Panc1 (cell line): ENCODE data around the gene IRF2. TPM values are rescaled to one million over a fixed set of nuclear protein-coding genes. Genes with fewer than 3 reads are reported as not detected.
"Not testable (repeated sequence)": the region's sequence is repeated elsewhere in the genome, so short reads cannot be mapped to it uniquely, and the experiment has no call there.

Source experiments
- ATAC-seq: fragments of 200-7000 bp; cut with Tn5 transposase; 2 replicates; pipeline ENCODE4 v1.9.1; 2020; ENCODE audit warnings: mild to moderate bottlenecking, moderate library complexity
- BruUV-seq: library from RNA; stranded (reverse); fragments of 400-500 nt; replicated peaks from 2 replicates; lab custom pipeline; 2021; lab: Mats Ljungman, UMichigan
- CTCF ChIA-PET: fragments of 300-600 bp; sonication (Branson Sonifier 250); formaldehyde crosslinking; loops from one replicate; lab custom pipeline; 2022; ENCODE audit warnings: antibody characterized with exemption; lab: Charles Lee
- POLR2A ChIA-PET: fragments of 300-600 bp; sonication (Branson Sonifier 250); formaldehyde crosslinking; loops from one replicate; lab custom pipeline; 2022; ENCODE audit warnings: antibody characterized with exemption; lab: Charles Lee
- DNase-seq: peaks from one replicate; pipeline ENCODE4 v3.0.0-alpha.2; 2010; ENCODE audit warnings: low read depth, low spot score
- H3K27ac ChIP-seq: 2 replicates; pipeline ENCODE4 v1.5.1; 2011; ENCODE audit warnings: mild to moderate bottlenecking, low read length, inconsistent platforms
- H3K27me3 ChIP-seq: fragments of 200-500 bp; sonication (Bioruptor generic); 2 replicates; pipeline ENCODE4 v1.6.0; 2014; ENCODE audit warnings: low read length, inconsistent platforms; ENCODE audit not compliant: control insufficient read depth, insufficient read depth
- H3K36me3 ChIP-seq: fragments of 200-500 bp; sonication (Bioruptor generic); 2 replicates; pipeline ENCODE4 v1.5.1; 2014; ENCODE audit warnings: inconsistent platforms, mild to moderate bottlenecking, low read length, moderate library complexity; ENCODE audit not compliant: control insufficient read depth, insufficient read depth
- H3K4me1 ChIP-seq: 2 replicates; pipeline ENCODE4 v1.5.1; 2011; ENCODE audit warnings: inconsistent platforms, mild to moderate bottlenecking, low read length, moderate library complexity; ENCODE audit not compliant: control insufficient read depth, insufficient read depth
- H3K4me3 ChIP-seq, 2 experiments: 2 replicates each; pipeline ENCODE4 v1.5.1; 2011 to 2012; ENCODE audit warnings: low read depth in 2 of 2, low read length in 2 of 2, mild to moderate bottlenecking in 2 of 2, inconsistent platforms in 1 of 2, moderate library complexity in 1 of 2
- H3K9me3 ChIP-seq: fragments of 200-500 bp; sonication (Bioruptor generic); 2 replicates; pipeline ENCODE4 v1.5.1; 2014; ENCODE audit warnings: low read depth, mild to moderate bottlenecking, inconsistent platforms, low read length, moderate library complexity; ENCODE audit not compliant: control insufficient read depth, insufficient read depth
- CTCF ChIP-seq: fragments of 450-650 bp; IDR thresholded peaks from 2 replicates; pipeline ENCODE4 v1.5.1; 2017; ENCODE audit warnings: mild to moderate bottlenecking
- POLR2AphosphoS5 ChIP-seq: IDR thresholded peaks from 2 replicates; pipeline ENCODE4 v1.6.1; 2012; ENCODE audit warnings: mild to moderate bottlenecking, low read depth, low read length, moderate library complexity
- REST ChIP-seq, 2 experiments: IDR thresholded peaks; 2 replicates each; pipeline ENCODE4 v1.6.1; 2011 to 2012; ENCODE audit warnings: low read depth in 2 of 2, control low read depth in 1 of 2, low read length in 1 of 2, mild to moderate bottlenecking in 1 of 2, moderate library complexity in 1 of 2; ENCODE audit not compliant: insufficient read depth in 1 of 2
- SIN3A ChIP-seq: IDR thresholded peaks from 2 replicates; pipeline ENCODE4 v1.6.1; 2012; ENCODE audit warnings: low read depth, mild to moderate bottlenecking, low read length, moderate library complexity, borderline replicate concordance; ENCODE audit not compliant: insufficient read depth
- TCF7L2 ChIP-seq: IDR thresholded peaks from 2 replicates; pipeline ENCODE4 v1.6.1; 2011; ENCODE audit warnings: mild to moderate bottlenecking, low read depth, low read length, inconsistent platforms
- in situ Hi-C: cut with HindIII; loops from 2 replicates; pipeline ENCODE4 v1.10.0; 2016; ENCODE audit warnings: low sequenced_read_pairs, low pct_unique_long_range_greater_than_20kb
- intact Hi-C: fragments of 100-400 bp; cut with micrococcal nuclease; formaldehyde crosslinking; loops from one replicate; pipeline ENCODE4 v1.10.0; 2022; ENCODE audit not compliant: unreplicated experiment
- total RNA-seq: library from RNA; stranded (reverse); gene quantifications from one replicate; pipeline ENCODE4 v1.2.1, GENCODE V29; 2021; ENCODE audit not compliant: unreplicated experiment

The IRF2 gene
- total RNA-seq, 1 experiment from 2014 or later: 16.2 TPM

GRCh38 chr4:184347251-184348239, 126.8 kb downstream of the IRF2 start:
- Histone ChIP-seq H3K27ac (no peak overlapping the region), H3K4me3 (no peak overlapping the region), H3K4me1 (peaks cover 4% of the 10 kb centered on the region; the same call in 1 of the 2 replicates), H3K27me3 (no peaks in the 10 kb centered on the region), H3K9me3 (no peaks in the 10 kb centered on the region), H3K36me3 (no peaks in the 10 kb centered on the region)
- no peak for ATAC-seq
- CTCF ChIA-PET: no interaction called here
- no peak for TF ChIP-seq SIN3A
- TF ChIP-seq REST (IDR thresholded peaks at IDR 0.05; ENCODE audit: insufficient read depth in 1 of 2, low read depth in 2 of 2, low read length in 1 of 2): no peak
- TF ChIP-seq POLR2AphosphoS5: no peak
- no peak for TF ChIP-seq TCF7L2
- no peak for TF ChIP-seq CTCF
- intact Hi-C loops: no loop called here
- no peak for DNase-seq
- in situ Hi-C loops: no loop called here
- POLR2A ChIA-PET: interaction anchor here (0.5 kb wide), 1 partner anchor 249 kb away, joined by 8 read pairs; no protein-coding TSS in a partner anchor
- no TSS peak for BruUV-seq

GRCh38 chr4:184346682-184347081, 127.7 kb downstream of the IRF2 start:
- intact Hi-C loops: no loop called here
- H3K27me3 ChIP-seq: no peaks in the 10 kb centered on the region
- in situ Hi-C loops: no loop called here
- peaks cover 4% of the 10 kb centered on the region; the same call in 1 of the 2 replicates for H3K4me1 ChIP-seq
- POLR2A ChIA-PET: interaction anchor here (0.5 kb wide), 1 partner anchor 250 kb away, joined by 8 read pairs; no protein-coding TSS in a partner anchor
- TF ChIP-seq REST (IDR thresholded peaks at IDR 0.05; ENCODE audit: insufficient read depth in 1 of 2, low read depth in 2 of 2, low read length in 1 of 2) (no peak), TCF7L2 (no peak), POLR2AphosphoS5 (no peak), SIN3A (no peak), CTCF (no peak)
- no peak overlapping the region for H3K4me3 ChIP-seq
- no peak overlapping the region for H3K27ac ChIP-seq
- H3K36me3 ChIP-seq: no peaks in the 10 kb centered on the region
- DNase-seq: no peak
- ATAC-seq: no peak
- CTCF ChIA-PET: no interaction called here
- BruUV-seq: no TSS peak
- no peaks in the 10 kb centered on the region for H3K9me3 ChIP-seq

- H3K4me3 ChIP-seq, H3K27me3 ChIP-seq, H3K4me1 ChIP-seq, DNase-seq, H3K9me3 ChIP-seq, H3K36me3 ChIP-seq, ATAC-seq, intact Hi-C loops, CTCF ChIA-PET, in situ Hi-C loops, POLR2A ChIA-PET, BruUV-seq, H3K27ac ChIP-seq: not testable (repeated sequence)
Measured at GRCh38 chr4:184346273-184346672, 128.1 kb downstream of the IRF2 start.
